Breast epithelium (tissue), 4 donors: ENCODE results near the gene FERMT2. TPM values are rescaled to one million over a fixed set of nuclear protein-coding genes. Genes with fewer than 3 reads are reported as not detected.

Experiments used
- DNase-seq, 2 donors: peaks; one replicate each; pipeline ENCODE4 v3.0.0-alpha.2; 2019; ENCODE audit warnings: low spot score in 2 of 2
- H3K27ac ChIP-seq, 2 donors: fragments of 200-600 bp; sonication (generic) in 1 of 2; one replicate each; pipeline ENCODE4 v1.5.1; 2016 to 2019; ENCODE audit warnings: mild to moderate bottlenecking in 1 of 2
- H3K27me3 ChIP-seq, 2 donors: fragments of 200-600 bp; sonication (generic) in 1 of 2; one replicate each; pipeline versions ENCODE4 v1.5.1 to v1.6.0; 2017 to 2019; ENCODE audit warnings: control low read depth in 1 of 2, mild to moderate bottlenecking in 1 of 2
- H3K36me3 ChIP-seq: fragments of 200-600 bp; one replicate; pipeline ENCODE4 v1.5.1; 2019
- H3K4me1 ChIP-seq, 2 donors: fragments of 200-600 bp; sonication (generic); one replicate each; pipeline ENCODE4 v1.5.1; 2016 to 2019; ENCODE audit warnings: control low read depth in 1 of 2
- H3K4me3 ChIP-seq, 3 donors: fragments of 200-600 bp; sonication (generic); 1 replicate in 2 of 3; 2 replicates in 1 of 3; pipeline ENCODE4 v1.5.1; 2016 to 2019; ENCODE audit warnings: mild to moderate bottlenecking in 3 of 3, moderate library complexity in 2 of 3
- H3K9me3 ChIP-seq, 2 donors: fragments of 200-600 bp; sonication (generic) in 1 of 2; one replicate each; pipeline ENCODE4 v1.5.1; 2016 to 2019; ENCODE audit warnings: control low read depth in 1 of 2
- POLR2A ChIP-seq: fragments of 450-650 bp; IDR thresholded peaks from one replicate; pipeline ENCODE4 v1.6.1; 2016; ENCODE audit warnings: antibody characterized with exemption, mild to moderate bottlenecking, moderate library complexity
- POLR2AphosphoS5 ChIP-seq, 3 donors: sonication (generic); formaldehyde crosslinking; IDR thresholded peaks; one replicate each; pipeline ENCODE4 v1.6.1; 2017; ENCODE audit warnings: antibody characterized with exemption in 3 of 3
- intact Hi-C: fragments of 100-400 bp; cut with DNase I; formaldehyde crosslinking; loops from one replicate; pipeline ENCODE4 v1.15.1; 2023; ENCODE audit warnings: low total_unique reads
- total RNA-seq, 3 donors: library from RNA; depleted of rRNA; stranded (reverse); fragments of >200 nt; gene quantifications; one replicate each; pipeline ENCODE4 v1.1.0, GENCODE V29; 2016
- TF ChIP-seq, protein P1 (sequence below), 3 donors: fragments of 450-650 bp; IDR thresholded peaks; one replicate each; pipeline ENCODE4 v1.5.1; 2016 to 2017; ENCODE audit warnings: antibody characterized with exemption in 3 of 3, mild to moderate bottlenecking in 3 of 3, moderate library complexity in 3 of 3

Gene FERMT2
- total RNA-seq, 3 donors from 2014 or later, result 87.8 to 203 (median 90.2) TPM

DNA sequence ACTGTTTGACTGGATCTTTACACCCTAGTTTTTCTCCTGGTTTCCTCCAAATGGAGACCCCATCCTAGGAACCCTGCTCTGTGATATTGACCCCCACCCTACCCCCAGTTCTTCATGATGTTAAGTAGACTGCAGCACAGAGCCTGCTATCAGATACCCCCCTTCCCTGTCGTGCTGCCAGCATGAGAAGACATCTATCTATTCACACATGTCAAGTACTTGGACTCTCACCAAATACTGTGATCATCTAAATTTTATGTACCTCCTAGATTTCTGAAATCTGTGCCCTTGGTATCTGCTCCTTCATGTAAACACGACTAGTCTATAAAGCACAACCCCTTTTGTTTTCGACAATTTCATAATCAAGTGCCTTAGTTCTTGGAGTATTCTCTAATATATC lies 38.9 kb downstream of the FERMT2 start:
- Histone ChIP-seq H3K27ac (no peak overlapping the region), H3K4me3 (no peak overlapping the region)

DNA sequence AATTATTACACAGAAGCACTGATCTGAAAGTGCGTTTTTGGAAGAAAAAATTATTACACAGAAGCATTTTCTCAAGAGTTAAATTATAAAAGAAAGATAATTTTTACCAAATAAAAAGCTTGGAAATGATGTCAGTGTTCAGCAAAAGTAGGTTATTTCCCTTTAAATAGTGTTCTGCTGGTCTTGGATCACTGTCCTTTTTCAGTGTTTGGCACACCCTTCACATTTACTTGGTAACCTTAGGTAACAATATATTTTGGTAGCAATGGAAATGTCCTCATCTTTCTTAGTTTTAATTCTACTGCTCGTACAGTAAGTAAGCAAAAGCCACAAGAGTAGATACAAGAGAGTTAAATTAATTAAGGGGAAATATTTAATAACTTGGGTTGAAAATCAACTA lies 40.3 kb downstream of the FERMT2 start:
- Histone ChIP-seq H3K4me3 (no peak overlapping the region), H3K27me3 (no peaks in the 10 kb centered on the region), H3K9me3 (no peaks in the 10 kb centered on the region), H3K27ac (no peak overlapping the region), H3K36me3 (no peaks in the 10 kb centered on the region), H3K4me1 (no peaks in the 10 kb centered on the region)
- DNase-seq, result no peak
- TF ChIP-seq POLR2A (no peak), POLR2AphosphoS5 (IDR thresholded peaks at IDR 0.05) (no peak)
- TF ChIP-seq, protein P1, sequence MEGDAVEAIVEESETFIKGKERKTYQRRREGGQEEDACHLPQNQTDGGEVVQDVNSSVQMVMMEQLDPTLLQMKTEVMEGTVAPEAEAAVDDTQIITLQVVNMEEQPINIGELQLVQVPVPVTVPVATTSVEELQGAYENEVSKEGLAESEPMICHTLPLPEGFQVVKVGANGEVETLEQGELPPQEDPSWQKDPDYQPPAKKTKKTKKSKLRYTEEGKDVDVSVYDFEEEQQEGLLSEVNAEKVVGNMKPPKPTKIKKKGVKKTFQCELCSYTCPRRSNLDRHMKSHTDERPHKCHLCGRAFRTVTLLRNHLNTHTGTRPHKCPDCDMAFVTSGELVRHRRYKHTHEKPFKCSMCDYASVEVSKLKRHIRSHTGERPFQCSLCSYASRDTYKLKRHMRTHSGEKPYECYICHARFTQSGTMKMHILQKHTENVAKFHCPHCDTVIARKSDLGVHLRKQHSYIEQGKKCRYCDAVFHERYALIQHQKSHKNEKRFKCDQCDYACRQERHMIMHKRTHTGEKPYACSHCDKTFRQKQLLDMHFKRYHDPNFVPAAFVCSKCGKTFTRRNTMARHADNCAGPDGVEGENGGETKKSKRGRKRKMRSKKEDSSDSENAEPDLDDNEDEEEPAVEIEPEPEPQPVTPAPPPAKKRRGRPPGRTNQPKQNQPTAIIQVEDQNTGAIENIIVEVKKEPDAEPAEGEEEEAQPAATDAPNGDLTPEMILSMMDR (IDR thresholded peaks at IDR 0.05), result no peak
- intact Hi-C loops, result no loop called here

More for the DNA sequence above, 38.9 kb downstream of the FERMT2 start:
- DNase-seq, result no peak
- TF ChIP-seq POLR2A, result no peak
- TF ChIP-seq, protein P1 (IDR thresholded peaks at IDR 0.05), result no peak
- no peak for TF ChIP-seq POLR2AphosphoS5 (IDR thresholded peaks at IDR 0.05)
- no peaks in the 10 kb centered on the region for H3K9me3 ChIP-seq
- intact Hi-C loops, result no loop called here
- H3K4me1 ChIP-seq, result no peaks in the 10 kb centered on the region
- no peaks in the 10 kb centered on the region for H3K27me3 ChIP-seq
- H3K36me3 ChIP-seq, result no peaks in the 10 kb centered on the region

DNA sequence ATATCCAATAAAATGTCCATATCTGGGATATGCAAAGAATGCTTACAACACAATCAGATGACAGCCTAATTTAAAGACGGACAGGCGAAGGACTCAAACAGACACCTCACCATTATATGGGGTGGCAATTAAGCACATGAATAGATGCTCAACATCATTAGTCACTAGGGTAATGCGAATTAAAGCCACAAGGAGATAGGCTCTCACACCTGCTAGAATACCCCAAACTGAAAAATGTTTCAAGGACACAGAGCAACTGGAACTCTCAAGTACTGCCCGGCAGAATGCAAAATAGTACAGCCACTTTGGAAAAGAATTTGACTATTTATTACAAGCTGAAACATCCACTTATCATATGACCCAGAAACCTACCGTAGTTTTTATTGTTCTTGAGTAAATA lies 42.9 kb downstream of the FERMT2 start:
- H3K4me1 ChIP-seq, result no peaks in the 10 kb centered on the region
- intact Hi-C loops, result no loop called here
- no peaks in the 10 kb centered on the region for H3K9me3 ChIP-seq
- no peaks in the 10 kb centered on the region for H3K27me3 ChIP-seq
- H3K4me3 ChIP-seq, result no peak overlapping the region
- TF ChIP-seq, protein P1 (IDR thresholded peaks at IDR 0.05), result no peak
- TF ChIP-seq POLR2A (no peak), POLR2AphosphoS5 (IDR thresholded peaks at IDR 0.05) (no peak)
- H3K27ac ChIP-seq, result no peak overlapping the region
- H3K36me3 ChIP-seq, result no peaks in the 10 kb centered on the region
- no peak for DNase-seq

DNA sequence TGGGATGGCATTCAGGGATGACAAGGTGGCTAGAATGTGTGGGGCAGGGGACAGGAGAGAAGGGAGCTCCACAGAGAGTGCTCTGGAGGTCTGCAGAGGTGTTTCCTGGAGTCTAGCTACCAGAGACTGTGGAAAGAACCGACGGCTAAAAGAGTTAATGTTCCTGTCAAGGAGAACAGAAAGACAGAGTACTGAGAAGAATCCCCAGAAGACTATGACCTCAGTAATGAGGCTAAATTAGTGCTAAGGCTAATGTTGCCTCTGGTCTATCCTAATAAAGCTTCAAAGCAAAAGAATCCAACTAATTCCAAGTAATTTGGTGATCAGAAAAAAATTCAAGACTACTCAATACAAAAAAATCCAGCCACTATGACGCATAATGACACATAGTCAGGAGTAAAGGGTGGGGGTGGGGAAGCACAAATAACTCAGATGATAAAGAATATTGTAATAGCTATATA lies 44.7 kb downstream of the FERMT2 start:
- DNase-seq, result no peak
- TF ChIP-seq POLR2A (no peak), POLR2AphosphoS5 (IDR thresholded peaks at IDR 0.05) (no peak)
- TF ChIP-seq, protein P1 (IDR thresholded peaks at IDR 0.05), result no peak
- no peaks in the 10 kb centered on the region for H3K27me3 ChIP-seq
- H3K36me3 ChIP-seq, result no peaks in the 10 kb centered on the region
- intact Hi-C loops, result no loop called here
- H3K9me3 ChIP-seq, result no peaks in the 10 kb centered on the region
- peak overlapping the region; percentile 41 to 54 for H3K27ac ChIP-seq
- no peak overlapping the region for H3K4me3 ChIP-seq
- no peaks in the 10 kb centered on the region for H3K4me1 ChIP-seq

DNA sequence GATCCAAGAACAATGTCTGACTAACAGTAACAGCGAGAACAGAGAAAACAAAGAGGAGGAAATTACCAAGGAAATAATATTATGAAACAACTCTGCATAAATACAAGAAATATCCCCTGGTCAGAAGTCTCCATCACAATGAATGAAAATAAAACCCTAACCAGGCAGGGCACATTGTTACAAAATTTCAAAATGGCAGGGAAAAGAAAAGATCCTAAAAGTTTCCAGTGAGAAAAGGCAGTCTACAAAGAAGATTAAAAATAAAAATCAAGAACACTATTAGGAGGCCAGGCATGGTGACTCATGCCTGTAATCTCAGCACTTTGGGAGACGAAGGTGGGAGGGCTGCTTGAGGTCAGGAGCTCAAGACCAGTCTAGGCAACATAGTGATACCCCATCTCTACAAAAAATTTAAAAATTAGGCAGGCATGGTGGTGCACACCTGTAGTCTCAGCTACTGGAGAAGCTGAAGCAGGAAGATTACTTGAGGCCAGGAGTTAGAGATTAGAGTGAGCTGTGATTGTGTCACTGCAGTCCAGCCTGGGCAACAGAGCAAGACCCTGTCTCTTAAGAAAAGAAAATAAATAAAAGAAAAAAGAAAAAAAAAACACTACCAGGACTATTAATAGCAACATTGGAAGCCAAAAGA lies 47.8 kb downstream of the FERMT2 start:
- no peak for DNase-seq
- Histone ChIP-seq H3K4me1 (no peaks in the 10 kb centered on the region), H3K9me3 (no peaks in the 10 kb centered on the region), H3K36me3 (no peaks in the 10 kb centered on the region), H3K4me3 (no peak overlapping the region), H3K27me3 (no peaks in the 10 kb centered on the region), H3K27ac (peak overlapping the region in 1 of 2 donors; percentile 33)
- intact Hi-C loops, result no loop called here
- TF ChIP-seq POLR2A (no peak), POLR2AphosphoS5 (IDR thresholded peaks at IDR 0.05) (no peak)
- TF ChIP-seq, protein P1 (IDR thresholded peaks at IDR 0.05), result no peak
